ENCODE data around the gene FANCG. TPM values are rescaled to one million over a fixed set of nuclear protein-coding genes. Genes with fewer than 3 reads are reported as not detected.

The FANCG gene
- total and polyA plus RNA-seq, 7 donors: 3.2 to 24.0 (median 11.0) TPM

GRCh38 chr9:35096035-35096849 is 16.5 kb upstream of the FANCG start, which contains the start of gene PIGO:
PIGO (minus strand) TSS chr9:35096591; CDS start chr9:35095565, 1,026 bp downstream.
- no peaks in the 10 kb centered on the region for H3K27me3 ChIP-seq
- peak within 1 kb of the TSS; percentile 91 to 96 (median 92) for H3K27ac ChIP-seq
- no peaks in the 10 kb centered on the region for H3K9me3 ChIP-seq
- DNase-seq: peak; percentile 94
- intact Hi-C loops (cut with DNase I): loop anchor here (2.0 to 5.0 kb wide), 2 partner anchors 109 to 197 kb away; partner anchors contain the start of gene DNAJB5
- H3K4me1 ChIP-seq: peaks cover 0 to 16% (median 13%) of the 10 kb centered on the region in 4 donors
- peak within 1 kb of the TSS; percentile 77 to 95 (median 80) for H3K4me3 ChIP-seq
- TF ChIP-seq POLR2AphosphoS5 (IDR thresholded peaks at IDR 0.05) (peak in 3 of 4 donors; percentile 40 to 75 (median 70)), EP300 (IDR thresholded peaks at IDR 0.05) (no peak), POLR2A (IDR thresholded peaks at IDR 0.05) (peak in 1 of 2 donors; percentile 34), CTCF (IDR thresholded peaks at IDR 0.05) (peak; percentile 62 to 88 (median 66))
- WGBS, 2 donors: 1% methylated on average over 53 of the region's 53 CpGs
- peaks cover 14 to 52% (median 31%) of the 10 kb centered on the region in 4 donors for H3K36me3 ChIP-seq

- Histone ChIP-seq H3K27me3 (no peaks in the 10 kb centered on the region), H3K27ac (no peak overlapping the region), H3K4me1 (peaks cover 0 to 10% (median 8%) of the 10 kb centered on the region in 4 donors), H3K4me3 (no peak overlapping the region), H3K9me3 (no peaks in the 10 kb centered on the region), H3K36me3 (peaks cover 19 to 74% (median 32%) of the 10 kb centered on the region in 4 donors)
- no peak for DNase-seq
- TF ChIP-seq EP300 (IDR thresholded peaks at IDR 0.05): no peak
- no peak for TF ChIP-seq POLR2A (IDR thresholded peaks at IDR 0.05)
- TF ChIP-seq POLR2AphosphoS5 (IDR thresholded peaks at IDR 0.05): no peak
- no peak for TF ChIP-seq CTCF (IDR thresholded peaks at IDR 0.05)
- intact Hi-C loops (cut with DNase I): no loop called here
- 97% methylated on average over 17 of the region's 17 CpGs for WGBS, 2 donors
Measured at GRCh38 chr9:35091536-35091935, 11.8 kb upstream of the FANCG start.

DNA sequence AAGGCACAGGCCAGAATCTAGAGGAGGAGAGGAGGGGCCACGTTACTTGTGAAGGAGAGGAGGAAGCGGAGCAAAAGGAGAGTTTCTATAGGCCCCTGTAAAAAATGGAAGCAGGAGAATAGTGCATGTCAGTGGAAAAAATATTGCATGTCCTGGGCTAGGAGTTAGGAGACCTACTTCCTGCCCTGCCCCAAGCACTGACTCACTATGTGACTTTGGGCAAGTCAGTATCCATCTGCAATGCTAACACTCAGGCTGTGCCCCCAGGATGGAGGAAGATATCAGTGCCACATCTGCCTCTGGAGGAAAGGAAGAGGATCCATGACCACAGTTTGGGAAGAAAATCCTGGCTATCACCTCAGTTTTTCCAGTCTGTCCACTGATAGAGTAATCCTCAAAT is 9.7 kb upstream of the FANCG start:
- Histone ChIP-seq H3K9me3 (no peaks in the 10 kb centered on the region), H3K27ac (no peak overlapping the region), H3K27me3 (no peaks in the 10 kb centered on the region), H3K36me3 (peaks cover 19 to 76% (median 32%) of the 10 kb centered on the region in 4 donors), H3K4me1 (no peaks in the 10 kb centered on the region), H3K4me3 (no peak overlapping the region)
- intact Hi-C loops (cut with DNase I): no loop called here
- WGBS, 2 donors: 96% methylated on average over 2 of the region's 2 CpGs
- TF ChIP-seq POLR2AphosphoS5 (IDR thresholded peaks at IDR 0.05) (no peak), CTCF (IDR thresholded peaks at IDR 0.05) (no peak), POLR2A (IDR thresholded peaks at IDR 0.05) (no peak), EP300 (IDR thresholded peaks at IDR 0.05) (no peak)
- DNase-seq: no peak

GRCh38 chr9:35085078-35085477 is 5.3 kb upstream of the FANCG start:
- no peak overlapping the region for H3K27ac ChIP-seq
- H3K27me3 ChIP-seq: no peaks in the 10 kb centered on the region
- peaks cover 0 to 7% (median 2%) of the 10 kb centered on the region in 4 donors for H3K4me1 ChIP-seq
- DNase-seq: no peak
- peaks cover 8 to 34% (median 14%) of the 10 kb centered on the region in 4 donors for H3K36me3 ChIP-seq
- no peak for TF ChIP-seq POLR2A (IDR thresholded peaks at IDR 0.05)
- no peak for TF ChIP-seq EP300 (IDR thresholded peaks at IDR 0.05)
- TF ChIP-seq CTCF (IDR thresholded peaks at IDR 0.05): no peak
- TF ChIP-seq POLR2AphosphoS5 (IDR thresholded peaks at IDR 0.05): no peak
- intact Hi-C loops (cut with DNase I): no loop called here
- no peak overlapping the region for H3K4me3 ChIP-seq
- H3K9me3 ChIP-seq: no peaks in the 10 kb centered on the region
- WGBS, 2 donors: 84 to 89% methylated on average over 2 of the region's 2 CpGs
